Cortex of kidney (tissue), 1 donor: ENCODE measurements around the gene PRTN3.
"Not testable (repeated sequence)": the region's sequence is repeated elsewhere in the genome, so short reads cannot be mapped to it uniquely, and the experiment has no call there.

ENCODE experiments used
- DNase-seq: peaks from one replicate; lab custom pipeline; 2025; lab: John Stamatoyannopoulos, UW

The PRTN3 gene

GRCh38 chr19:881385-882071, 40.7 kb downstream of the PRTN3 start:
- DNase-seq: no peak

GRCh38 chr19:882871-883497, 42.2 kb downstream of the PRTN3 start:
- DNase-seq: no peak

- DNase-seq: no peak
Measured at GRCh38 chr19:883661-884211, 42.9 kb downstream of the PRTN3 start.

- DNase-seq: no peak
Measured at GRCh38 chr19:884420-885211, 43.8 kb downstream of the PRTN3 start.

GRCh38 chr19:885536-886224, 44.9 kb downstream of the PRTN3 start:
- DNase-seq: no peak

- no peak for DNase-seq
Measured at GRCh38 chr19:887072-887471, 46.3 kb downstream of the PRTN3 start.

GRCh38 chr19:887599-887998, 46.8 kb downstream of the PRTN3 start:
- DNase-seq: no peak

- no peak for DNase-seq
Measured at GRCh38 chr19:888581-889385, 48.0 kb downstream of the PRTN3 start.

- DNase-seq: no peak
Measured at GRCh38 chr19:889662-890295, 49.0 kb downstream of the PRTN3 start.

GRCh38 chr19:890831-891230, 50.0 kb downstream of the PRTN3 start:
- DNase-seq: no peak

- DNase-seq: not testable (repeated sequence)
Measured at GRCh38 chr19:891421-892200, 50.8 kb downstream of the PRTN3 start.

- DNase-seq: no peak
Measured at GRCh38 chr19:892243-892893, 51.6 kb downstream of the PRTN3 start.

GRCh38 chr19:892894-893689, 52.3 kb downstream of the PRTN3 start, which contains the start of the genes MED16 and RNU6-9:
MED16 (minus strand) TSS chr19:893187; CDS start chr19:891131, 2,056 bp downstream.
RNU6-9 (plus strand) TSS chr19:893484.
- no peak for DNase-seq

- DNase-seq: no peak
Measured at GRCh38 chr19:896434-896833, 55.6 kb downstream of the PRTN3 start.

GRCh38 chr19:896999-897398, 56.2 kb downstream of the PRTN3 start:
- DNase-seq: no peak

- no peak for DNase-seq
Measured at GRCh38 chr19:897442-898039, 56.7 kb downstream of the PRTN3 start.
